Suppressor macrophage treated with lipopolysaccharide for 4 hours (primary cell): Measurements from ENCODE around the gene FBXO15.

Source experiments
- DNase-seq: peaks from one replicate; pipeline ENCODE4 v3.0.0-alpha.2; 2020

The FBXO15 gene

DNA sequence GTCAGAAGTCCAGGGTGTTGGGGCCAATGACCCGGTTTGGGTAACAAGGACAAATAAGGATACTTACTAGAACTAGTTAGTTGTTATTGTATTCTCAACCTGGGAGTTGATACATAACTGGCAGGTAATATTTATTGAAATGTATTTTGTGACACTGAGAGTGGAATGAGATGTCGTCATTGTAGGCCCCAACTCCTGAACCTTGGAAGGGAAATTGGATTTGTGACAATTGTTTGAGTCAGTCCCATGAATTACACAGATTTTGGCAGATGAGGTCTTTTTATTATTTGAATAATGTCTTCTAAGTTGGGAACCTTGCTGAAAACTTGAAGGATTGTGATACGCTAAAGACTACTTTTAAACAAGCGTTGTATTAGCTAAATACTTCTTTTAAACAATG is 5.7 kb upstream of the FBXO15 start:
- no peak for DNase-seq

DNA sequence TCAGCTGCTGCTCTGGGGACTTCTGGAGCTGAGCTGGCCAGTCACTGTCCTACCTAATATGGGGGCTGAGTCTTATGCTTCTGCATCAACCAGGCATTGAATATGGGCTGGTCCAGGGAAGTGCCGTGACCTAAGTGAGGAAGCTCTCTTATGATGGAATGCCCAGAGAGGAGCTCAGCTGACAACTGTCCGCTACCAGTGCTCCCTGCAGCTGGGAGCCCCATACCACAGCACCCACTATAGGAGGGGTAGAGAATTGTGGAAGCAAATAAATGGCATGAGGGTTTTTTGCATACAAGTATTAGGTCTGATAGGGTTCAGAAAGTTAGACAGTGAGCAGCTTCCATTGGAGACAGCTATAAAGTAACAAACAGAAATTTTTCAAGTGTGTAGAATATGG is 5.2 kb upstream of the FBXO15 start:
- peak; percentile 12 for DNase-seq

- DNase-seq = no peak
These were observed 4.6 kb upstream of the FBXO15 start for GRCh38 chr18:74152270-74152669.

- DNase-seq = no peak
These were observed 2.2 kb upstream of the FBXO15 start for GRCh38 chr18:74149878-74150277.

- DNase-seq = no peak
These were observed 973 bp upstream of the FBXO15 start for GRCh38 chr18:74148543-74149070.

DNA sequence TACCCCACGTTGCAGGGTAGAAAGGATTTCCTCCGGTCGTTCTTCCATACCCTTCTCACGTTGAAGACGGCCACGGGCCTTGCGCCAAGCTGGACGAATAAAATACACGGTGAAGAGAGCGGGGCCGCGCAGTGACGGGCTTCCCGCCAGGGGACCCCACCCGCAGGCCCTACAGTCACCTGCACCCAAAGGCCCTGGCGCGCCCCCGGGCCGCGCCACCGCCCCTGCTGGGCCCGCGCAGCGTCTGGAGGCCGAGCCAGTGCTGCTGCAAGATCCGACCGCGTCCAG is 199 bp downstream of the FBXO15 start:
- DNase-seq = no peak

GRCh38 chr18:74146756-74147155 is 878 bp downstream of the FBXO15 start:
- DNase-seq = no peak

- no peak for DNase-seq
These were observed 5.4 kb downstream of the FBXO15 start for GRCh38 chr18:74142252-74142651.

DNA sequence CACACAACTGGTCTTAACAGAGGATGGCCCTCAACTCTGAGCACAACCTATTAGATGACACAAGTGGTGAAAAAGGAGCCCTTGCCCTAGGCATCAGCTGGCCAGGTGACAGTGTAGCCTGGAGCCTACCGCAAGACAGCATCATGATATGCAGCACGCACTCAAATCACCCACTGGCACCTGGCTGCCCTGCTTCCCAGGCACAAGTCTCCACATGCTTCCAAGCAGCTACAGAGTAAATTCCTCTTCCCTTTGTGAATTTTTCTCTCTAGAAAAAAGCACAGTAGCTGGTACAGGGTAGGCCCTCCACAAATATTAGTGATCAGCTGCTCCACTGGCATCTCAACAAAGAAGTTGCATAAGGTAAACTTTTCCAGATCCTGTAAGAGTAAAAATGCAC is 6.0 kb downstream of the FBXO15 start:
- no peak for DNase-seq

GRCh38 chr18:74140582-74140981 is 7.1 kb downstream of the FBXO15 start:
- peak; percentile 66 for DNase-seq

- peak; percentile 87 for DNase-seq
These were observed 7.7 kb downstream of the FBXO15 start for GRCh38 chr18:74139888-74140287.

DNA sequence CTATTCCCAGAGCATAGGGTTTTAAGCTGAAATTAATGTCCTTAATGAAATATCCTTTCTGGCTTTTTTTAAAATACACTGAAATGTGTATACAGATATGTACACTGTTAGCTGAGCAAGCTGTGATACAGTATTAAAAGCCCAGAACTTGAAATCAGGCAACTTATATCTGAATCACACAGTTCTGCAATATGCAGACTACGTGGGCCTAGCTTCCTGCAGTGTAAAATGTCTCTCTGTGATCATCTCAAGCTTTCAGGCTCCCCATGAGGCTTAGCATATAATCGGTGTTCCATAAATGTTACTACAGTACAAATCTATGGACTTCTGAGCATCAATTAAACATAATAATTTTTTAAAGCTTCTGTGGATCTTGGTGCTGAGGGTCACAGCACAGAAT is 8.2 kb downstream of the FBXO15 start:
- peak; percentile 79 for DNase-seq

GRCh38 chr18:74137920-74138538 is 9.6 kb downstream of the FBXO15 start:
- DNase-seq = no peak

DNA sequence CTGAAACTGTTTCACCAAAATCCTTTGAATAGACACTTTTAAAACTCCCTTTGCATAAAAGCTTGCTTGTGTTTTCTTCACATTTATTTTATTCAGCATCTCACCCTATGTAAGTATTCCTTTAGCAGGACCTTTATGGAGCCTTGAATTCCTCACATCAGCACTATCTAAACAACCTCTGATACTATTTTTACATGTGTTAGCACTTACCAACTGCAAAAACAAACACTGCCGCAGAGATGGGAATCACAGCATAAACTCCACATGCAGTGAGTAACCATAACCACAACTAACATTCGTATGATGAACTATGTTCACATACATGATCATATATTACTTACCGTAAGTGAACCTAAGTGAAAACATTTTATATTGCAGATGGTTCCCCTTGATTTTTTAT is 15.4 kb downstream of the FBXO15 start:
- no peak for DNase-seq

DNA sequence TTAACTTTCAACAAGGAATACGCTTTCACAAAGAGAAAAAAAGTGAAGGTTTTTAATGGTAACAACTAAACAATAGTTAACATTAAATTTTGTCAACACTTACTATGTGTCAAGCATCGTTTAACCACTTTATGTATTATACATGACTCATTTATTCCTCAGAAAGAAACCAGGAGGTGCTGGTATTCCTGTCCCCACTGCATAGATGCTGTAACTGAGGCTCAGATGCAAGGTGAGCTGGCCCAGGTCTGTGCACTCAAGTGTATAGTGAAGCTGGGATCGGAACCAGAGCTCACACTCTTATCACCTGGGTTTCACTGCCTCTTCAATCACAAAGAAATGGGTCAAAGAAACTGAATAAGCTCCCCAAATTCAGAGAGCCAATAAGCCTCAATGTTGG is 16.5 kb downstream of the FBXO15 start:
- DNase-seq = no peak

GRCh38 chr18:74128159-74128558 is 19.5 kb downstream of the FBXO15 start:
- no peak for DNase-seq

DNA sequence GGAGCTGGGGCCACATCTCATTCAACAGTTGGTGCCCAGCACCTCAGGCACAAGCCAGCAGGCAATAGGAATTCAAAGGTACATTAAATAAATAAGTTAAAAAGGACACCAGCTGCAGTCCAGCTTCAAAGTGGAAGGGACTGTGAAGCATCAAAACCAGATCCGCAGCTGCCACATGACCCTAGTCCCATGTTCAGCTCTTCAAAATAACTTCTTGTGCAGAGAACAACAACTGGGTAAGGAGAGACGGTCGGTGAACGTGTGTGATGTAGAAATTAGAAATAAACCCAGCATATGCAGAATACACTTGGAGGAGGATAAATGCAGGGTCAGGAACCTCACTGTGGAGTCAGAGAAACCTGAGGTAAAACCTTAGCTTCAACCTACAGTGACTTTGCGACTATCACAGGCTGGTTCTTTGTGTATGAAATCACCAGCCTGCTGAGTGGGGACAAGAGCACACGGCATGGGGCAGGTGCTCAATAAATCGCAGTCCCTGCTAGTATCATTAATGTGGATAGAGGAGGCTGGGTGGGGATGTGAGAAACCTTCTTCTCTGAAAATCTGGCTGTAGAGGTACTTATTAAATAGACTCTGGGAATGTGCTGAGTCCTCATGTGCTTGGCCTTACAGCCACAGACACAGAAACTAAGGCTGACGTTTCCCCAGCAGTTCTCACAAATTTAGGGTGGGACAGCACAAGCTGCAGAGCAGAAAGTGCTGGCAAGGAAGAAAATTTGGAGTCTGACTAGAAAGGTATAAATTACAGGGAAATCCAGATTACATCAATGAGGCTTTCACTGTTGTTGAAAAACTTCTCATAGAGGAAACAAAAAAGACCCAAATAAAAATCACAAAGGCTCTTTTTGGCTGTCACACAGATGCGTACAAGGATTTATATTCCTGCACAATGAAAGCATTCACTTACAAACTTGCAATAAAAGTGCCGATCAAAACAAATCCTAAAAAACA is 20.7 kb downstream of the FBXO15 start:
- DNase-seq = no peak

DNA sequence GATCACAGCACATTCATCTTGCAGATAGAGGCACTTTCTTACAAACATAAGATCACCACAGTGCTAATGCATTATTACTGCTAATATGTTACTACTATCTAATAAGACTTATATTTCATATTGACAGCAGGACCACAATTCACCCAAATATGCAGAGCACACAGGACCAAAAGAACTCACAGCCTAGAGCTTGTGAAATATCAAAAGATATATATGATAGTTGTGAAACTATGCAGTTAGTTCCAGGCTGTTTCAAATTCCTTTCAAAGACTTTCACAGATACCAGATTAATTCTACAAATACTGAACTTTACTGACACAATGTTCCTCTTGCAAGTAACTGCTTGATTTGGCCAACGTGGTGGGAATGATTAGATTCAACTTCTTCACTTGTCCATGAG is 23.0 kb downstream of the FBXO15 start:
- no peak for DNase-seq

DNA sequence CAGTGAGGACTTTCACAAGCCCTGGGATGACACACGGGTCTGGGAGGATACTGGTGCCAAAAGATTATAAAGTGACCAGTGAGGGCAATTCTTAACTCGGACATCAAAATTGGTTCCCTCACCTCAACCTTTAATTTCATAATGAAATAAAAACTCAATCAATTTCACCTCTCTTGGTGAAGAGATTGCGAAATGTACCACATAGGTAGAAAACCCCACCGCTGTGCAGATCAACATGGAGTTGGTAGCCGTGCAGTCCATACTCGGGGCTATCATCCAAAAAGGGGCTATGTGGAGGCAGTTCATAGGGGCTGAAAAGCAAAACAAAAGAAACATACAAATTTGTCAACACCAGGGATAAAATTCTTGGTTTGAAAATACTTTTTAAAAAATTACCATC is 24.4 kb downstream of the FBXO15 start:
- no peak for DNase-seq

GRCh38 chr18:74116633-74117554 is 30.7 kb downstream of the FBXO15 start:
- DNase-seq = peak; percentile 44

GRCh38 chr18:74115046-74115445 is 32.6 kb downstream of the FBXO15 start:
- DNase-seq = no peak

- DNase-seq = no peak
These were observed 33.5 kb downstream of the FBXO15 start for GRCh38 chr18:74114116-74114515.

- DNase-seq = no peak
These were observed 33.9 kb downstream of the FBXO15 start for GRCh38 chr18:74113711-74114110.
